ENCODE results near the gene OGDH. TPM values are rescaled to one million over a fixed set of nuclear protein-coding genes. Genes with fewer than 3 reads are reported as not detected.

The OGDH gene
- total RNA-seq, 1 donor from 2014 or later = 102 TPM

DNA sequence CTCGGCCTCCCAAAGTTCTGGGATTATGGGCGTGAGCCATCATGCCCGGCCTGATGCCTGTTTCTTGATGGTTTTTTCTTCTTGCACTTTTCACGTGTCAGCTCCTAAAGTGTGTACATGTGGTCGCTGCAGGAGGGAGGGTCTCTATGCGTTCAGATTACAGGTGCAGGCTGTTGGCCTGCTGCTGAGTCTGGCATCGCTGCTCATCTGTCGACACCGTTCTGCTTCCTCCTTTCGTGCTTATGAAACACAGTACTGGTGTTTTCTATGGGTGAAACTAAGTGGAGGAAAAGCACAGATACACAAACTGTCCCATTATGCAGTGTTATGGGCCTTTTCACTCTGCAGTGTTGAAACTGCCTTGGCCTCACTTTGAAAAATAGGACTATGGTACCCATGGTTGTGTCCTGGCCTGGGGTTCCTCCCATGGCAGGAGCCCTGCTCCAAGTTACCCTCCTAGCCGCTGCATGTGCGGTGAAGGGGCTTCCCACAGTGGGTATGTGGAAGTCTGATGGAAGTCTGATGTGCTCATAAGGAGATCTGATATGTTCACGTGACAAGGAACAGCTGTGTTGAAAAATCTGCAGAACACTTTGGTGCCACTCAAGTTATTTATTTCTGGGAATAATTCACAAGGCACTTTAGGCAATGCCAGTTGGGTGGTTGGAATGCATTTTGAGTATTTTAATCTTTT lies 23.5 kb downstream of the OGDH start:
- Mint-ChIP-seq H3K27me3 (ENCODE audit: unreplicated experiment) (peaks cover 3% of the 10 kb centered on the region), H3K4me1 (ENCODE audit: low read depth, unreplicated experiment) (peaks cover 13% of the 10 kb centered on the region), H3K36me3 (ENCODE audit: unreplicated experiment) (no peaks in the 10 kb centered on the region), H3K27ac (ENCODE audit: unreplicated experiment) (peak overlapping the region; percentile 26), H3K9me3 (ENCODE audit: unreplicated experiment) (peaks cover 1% of the 10 kb centered on the region), H3K4me3 (ENCODE audit: unreplicated experiment) (no peak overlapping the region)
- TF ChIP-seq, protein P1, sequence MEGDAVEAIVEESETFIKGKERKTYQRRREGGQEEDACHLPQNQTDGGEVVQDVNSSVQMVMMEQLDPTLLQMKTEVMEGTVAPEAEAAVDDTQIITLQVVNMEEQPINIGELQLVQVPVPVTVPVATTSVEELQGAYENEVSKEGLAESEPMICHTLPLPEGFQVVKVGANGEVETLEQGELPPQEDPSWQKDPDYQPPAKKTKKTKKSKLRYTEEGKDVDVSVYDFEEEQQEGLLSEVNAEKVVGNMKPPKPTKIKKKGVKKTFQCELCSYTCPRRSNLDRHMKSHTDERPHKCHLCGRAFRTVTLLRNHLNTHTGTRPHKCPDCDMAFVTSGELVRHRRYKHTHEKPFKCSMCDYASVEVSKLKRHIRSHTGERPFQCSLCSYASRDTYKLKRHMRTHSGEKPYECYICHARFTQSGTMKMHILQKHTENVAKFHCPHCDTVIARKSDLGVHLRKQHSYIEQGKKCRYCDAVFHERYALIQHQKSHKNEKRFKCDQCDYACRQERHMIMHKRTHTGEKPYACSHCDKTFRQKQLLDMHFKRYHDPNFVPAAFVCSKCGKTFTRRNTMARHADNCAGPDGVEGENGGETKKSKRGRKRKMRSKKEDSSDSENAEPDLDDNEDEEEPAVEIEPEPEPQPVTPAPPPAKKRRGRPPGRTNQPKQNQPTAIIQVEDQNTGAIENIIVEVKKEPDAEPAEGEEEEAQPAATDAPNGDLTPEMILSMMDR (IDR thresholded peaks at IDR 0.05; ENCODE audit: partially characterized antibody, unreplicated experiment) = no peak
- DNase-seq = no peak

DNA sequence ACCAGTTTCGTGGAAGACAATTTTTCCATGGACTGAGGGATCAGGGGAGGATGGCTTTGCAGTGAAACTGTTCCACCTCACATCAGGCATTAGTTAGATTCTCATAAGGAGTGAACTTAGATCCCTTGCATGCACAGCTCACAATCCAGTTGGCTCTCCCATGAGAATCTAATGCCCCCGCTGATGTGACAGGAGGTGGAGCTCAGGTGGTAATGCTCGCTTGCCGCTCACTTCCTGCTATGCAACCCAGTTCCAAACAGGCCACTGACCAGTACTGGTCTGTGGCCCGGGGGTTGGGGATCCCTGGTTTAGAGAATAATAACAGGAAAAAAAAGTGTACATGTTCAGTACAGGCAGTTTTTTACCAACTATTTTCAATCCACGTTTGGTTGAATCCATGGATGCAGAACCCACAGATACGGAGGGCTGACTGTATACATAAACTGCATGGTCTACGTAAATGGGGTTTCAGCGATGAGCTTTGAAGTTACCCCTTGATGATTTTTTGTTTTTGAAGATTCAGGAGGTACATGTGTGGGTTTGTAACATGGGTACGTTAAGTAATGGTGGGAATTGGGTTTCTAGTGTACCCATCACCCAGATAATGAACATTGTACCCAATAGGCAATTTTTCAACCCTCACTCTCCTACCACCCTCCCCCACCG lies 24.5 kb downstream of the OGDH start:
- TF ChIP-seq, protein P1 (IDR thresholded peaks at IDR 0.05; ENCODE audit: partially characterized antibody, unreplicated experiment) = no peak
- H3K4me3 Mint-ChIP-seq (ENCODE audit: unreplicated experiment) = no peak overlapping the region
- DNase-seq = no peak
- no peaks in the 10 kb centered on the region for H3K36me3 Mint-ChIP-seq (ENCODE audit: unreplicated experiment)
- H3K27me3 Mint-ChIP-seq (ENCODE audit: unreplicated experiment) = peaks cover 3% of the 10 kb centered on the region
- peaks cover 13% of the 10 kb centered on the region for H3K4me1 Mint-ChIP-seq (ENCODE audit: low read depth, unreplicated experiment)
- H3K9me3 Mint-ChIP-seq (ENCODE audit: unreplicated experiment) = peaks cover 1% of the 10 kb centered on the region
- no peak overlapping the region for H3K27ac Mint-ChIP-seq (ENCODE audit: unreplicated experiment)

DNA sequence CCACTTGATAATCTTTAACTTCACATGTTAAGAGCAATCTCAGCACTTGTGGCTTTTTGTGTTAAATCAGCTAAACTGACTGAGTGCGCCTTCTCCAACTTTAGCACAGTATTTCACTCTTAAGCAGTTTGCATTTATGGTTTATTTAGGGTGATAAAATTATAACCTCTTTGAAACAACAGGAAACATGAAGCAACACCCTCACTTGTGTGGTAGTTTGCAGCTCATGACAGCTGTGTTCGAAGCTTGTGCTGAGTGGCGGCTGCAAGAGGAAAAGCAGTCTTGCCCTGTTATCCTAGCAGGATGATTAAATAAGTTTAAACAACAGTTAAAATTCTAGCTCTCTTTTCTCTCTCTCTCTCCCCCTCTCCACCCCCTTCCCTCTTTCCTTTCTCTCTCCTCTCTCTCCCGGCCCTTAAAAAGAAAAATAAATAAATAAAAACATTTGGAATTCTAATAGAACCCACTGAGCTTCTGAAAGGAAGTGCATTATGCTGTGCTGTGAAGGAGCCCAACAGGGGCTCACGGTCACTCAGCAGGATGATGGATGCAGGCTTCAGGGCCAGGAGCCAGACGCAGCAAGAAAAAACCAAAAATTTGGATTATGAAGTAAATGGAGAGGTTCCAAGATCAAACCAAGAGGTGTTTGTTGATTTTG lies 25.2 kb downstream of the OGDH start:
- no peak overlapping the region for H3K27ac Mint-ChIP-seq (ENCODE audit: unreplicated experiment)
- H3K4me1 Mint-ChIP-seq (ENCODE audit: low read depth, unreplicated experiment) = peaks cover 13% of the 10 kb centered on the region
- no peak for DNase-seq
- H3K27me3 Mint-ChIP-seq (ENCODE audit: unreplicated experiment) = peaks cover 3% of the 10 kb centered on the region
- H3K36me3 Mint-ChIP-seq (ENCODE audit: unreplicated experiment) = no peaks in the 10 kb centered on the region
- no peak overlapping the region for H3K4me3 Mint-ChIP-seq (ENCODE audit: unreplicated experiment)
- H3K9me3 Mint-ChIP-seq (ENCODE audit: unreplicated experiment) = peaks cover 1% of the 10 kb centered on the region
- TF ChIP-seq, protein P1 (IDR thresholded peaks at IDR 0.05; ENCODE audit: partially characterized antibody, unreplicated experiment) = no peak

DNA sequence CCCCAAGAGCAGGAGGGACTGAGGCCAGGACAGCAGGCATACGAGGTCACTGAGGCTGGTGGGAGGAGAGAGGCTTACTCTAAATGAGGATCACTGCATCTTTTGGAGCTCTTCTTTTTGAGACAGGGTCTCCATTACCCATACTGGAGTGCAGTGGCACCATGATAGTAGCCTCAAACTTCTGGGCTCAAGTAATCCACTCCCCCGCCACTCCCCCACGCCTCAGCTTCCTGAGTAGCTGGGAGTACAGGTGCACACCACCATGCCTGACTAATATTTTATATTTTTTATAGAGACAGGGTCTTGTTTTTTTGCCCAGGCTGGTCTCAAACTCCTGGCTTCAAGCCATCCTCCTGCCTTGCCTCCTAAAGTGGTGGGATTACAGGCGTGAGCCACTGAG lies 25.8 kb downstream of the OGDH start:
- Mint-ChIP-seq H3K9me3 (ENCODE audit: unreplicated experiment) (peaks cover 1% of the 10 kb centered on the region), H3K27me3 (ENCODE audit: unreplicated experiment) (peaks cover 3% of the 10 kb centered on the region), H3K36me3 (ENCODE audit: unreplicated experiment) (no peaks in the 10 kb centered on the region), H3K4me3 (ENCODE audit: unreplicated experiment) (no peak overlapping the region), H3K4me1 (ENCODE audit: low read depth, unreplicated experiment) (peaks cover 16% of the 10 kb centered on the region), H3K27ac (ENCODE audit: unreplicated experiment) (no peak overlapping the region)
- no peak for DNase-seq
- TF ChIP-seq, protein P1 (IDR thresholded peaks at IDR 0.05; ENCODE audit: partially characterized antibody, unreplicated experiment) = no peak

All from glutamatergic neuron (in vitro differentiated cells).